WTC11 (cell line): ENCODE results near the gene RPTOR. TPM values are rescaled to one million over a fixed set of nuclear protein-coding genes. Genes with fewer than 3 reads are reported as not detected.

ENCODE experiments used
- ATAC-seq: fragments of 200-7000 bp; cut with Tn5 transposase; 2 replicates; pipeline ENCODE4 v1.10.0; 2021; ENCODE audit warnings: mild to moderate bottlenecking, moderate library complexity
- CTCF ChIA-PET: fragments of 300-600 bp; sonication (Branson Sonifier 250); formaldehyde crosslinking; loops from one replicate; lab custom pipeline; 2021; ENCODE audit warnings: antibody characterized with exemption; lab: Charles Lee
- POLR2A ChIA-PET: fragments of 350-600 bp; sonication (Branson Sonifier 250); formaldehyde crosslinking; loops from one replicate; lab custom pipeline; 2021; ENCODE audit warnings: antibody characterized with exemption; lab: Charles Lee
- DNase-seq: peaks from one replicate; pipeline ENCODE4 v3.0.0; 2021; ENCODE audit warnings: low spot score
- H3K27ac Mint-ChIP-seq: 2 replicates; pipeline ENCODE4 v1.8.0; 2021; ENCODE audit warnings: mixed read lengths
- H3K27me3 Mint-ChIP-seq: 2 replicates; pipeline ENCODE4 v1.8.0; 2021; ENCODE audit warnings: low read depth, mild to moderate bottlenecking, moderate library complexity, mixed read lengths
- H3K36me3 Mint-ChIP-seq: 2 replicates; pipeline ENCODE4 v1.8.0; 2021; ENCODE audit warnings: mixed read lengths
- H3K4me1 Mint-ChIP-seq: 2 replicates; pipeline ENCODE4 v1.8.0; 2022; ENCODE audit warnings: mixed read lengths
- H3K4me3 Mint-ChIP-seq: 2 replicates; pipeline ENCODE4 v1.8.0; 2021; ENCODE audit warnings: mild to moderate bottlenecking, moderate library complexity, mixed read lengths
- H3K9me3 Mint-ChIP-seq: 2 replicates; pipeline ENCODE4 v1.8.0; 2021; ENCODE audit warnings: mixed read lengths
- CBFB ChIP-seq: sonication (generic); formaldehyde crosslinking; IDR thresholded peaks from 2 replicates; pipeline ENCODE4 v1.8.1; 2022; ENCODE audit warnings: mild to moderate bottlenecking, low read depth, missing genetic modification reagents
- CREB1 ChIP-seq: sonication (generic); formaldehyde crosslinking; IDR thresholded peaks from 2 replicates; pipeline ENCODE4 v1.8.0; 2023; ENCODE audit warnings: mild to moderate bottlenecking, missing genetic modification reagents
- CREM ChIP-seq: sonication (generic); formaldehyde crosslinking; IDR thresholded peaks from 2 replicates; pipeline ENCODE4 v1.8.1; 2022; ENCODE audit warnings: mild to moderate bottlenecking, missing genetic modification reagents, moderate library complexity
- ESRRA ChIP-seq: sonication (generic); formaldehyde crosslinking; IDR thresholded peaks from 2 replicates; pipeline ENCODE4 v1.8.1; 2022; ENCODE audit warnings: mild to moderate bottlenecking, missing genetic modification reagents, borderline replicate concordance
- ETV6 ChIP-seq: sonication (generic); formaldehyde crosslinking; IDR thresholded peaks from 2 replicates; pipeline ENCODE4 v1.8.1; 2022; ENCODE audit warnings: mild to moderate bottlenecking, missing genetic modification reagents
- GRHL2 ChIP-seq: fragments of 250-450 bp; sonication (Bioruptor Pico); IDR thresholded peaks from 2 replicates; pipeline ENCODE4 v1.8.0; 2022; ENCODE audit warnings: mild to moderate bottlenecking, moderate library complexity; ENCODE audit not compliant: insufficient replicate concordance, severe bottlenecking
- HMGA2 ChIP-seq: fragments of 250-450 bp; sonication (Bioruptor Pico); IDR thresholded peaks from 2 replicates; pipeline ENCODE4 v1.4.0; 2021; ENCODE audit warnings: mild to moderate bottlenecking, moderate library complexity
- JUN ChIP-seq: sonication (generic); formaldehyde crosslinking; IDR thresholded peaks from 2 replicates; pipeline ENCODE4 v1.8.0; 2023; ENCODE audit warnings: mild to moderate bottlenecking, missing genetic modification reagents
- KAT7 ChIP-seq: sonication (generic); formaldehyde crosslinking; IDR thresholded peaks from 2 replicates; pipeline ENCODE4 v1.8.1; 2023; ENCODE audit warnings: missing genetic modification reagents, mild to moderate bottlenecking, borderline replicate concordance
- NR1H2 ChIP-seq: sonication (generic); formaldehyde crosslinking; IDR thresholded peaks from 2 replicates; pipeline ENCODE4 v1.9.0; 2021; ENCODE audit warnings: mild to moderate bottlenecking, moderate library complexity, missing genetic modification reagents
- NR3C1 ChIP-seq: sonication (generic); formaldehyde crosslinking; conservative IDR thresholded peaks from 2 replicates; pipeline ENCODE4 v1.8.1; 2023; ENCODE audit warnings: low read depth, mild to moderate bottlenecking, missing genetic modification reagents
- PRRX2 ChIP-seq: fragments of 250-450 bp; sonication (Bioruptor Pico); IDR thresholded peaks from 2 replicates; pipeline ENCODE4 v1.8.0; 2021; ENCODE audit warnings: mild to moderate bottlenecking
- RELA ChIP-seq: sonication (generic); formaldehyde crosslinking; IDR thresholded peaks from 2 replicates; pipeline ENCODE4 v1.8.1; 2022; ENCODE audit warnings: missing genetic modification reagents, mild to moderate bottlenecking, borderline replicate concordance
- RORB ChIP-seq: fragments of 250-450 bp; sonication (Bioruptor Pico); IDR thresholded peaks from 2 replicates; pipeline ENCODE4 v1.9.0; 2021; ENCODE audit warnings: mild to moderate bottlenecking
- TEAD1 ChIP-seq: sonication (generic); formaldehyde crosslinking; IDR thresholded peaks from 2 replicates; pipeline ENCODE4 v1.8.0; 2022; ENCODE audit warnings: mild to moderate bottlenecking, missing genetic modification reagents
- TP53 ChIP-seq: sonication (generic); formaldehyde crosslinking; IDR thresholded peaks from 2 replicates; pipeline ENCODE4 v1.8.1; 2023; ENCODE audit warnings: mild to moderate bottlenecking, missing genetic modification reagents
- ZBTB21 ChIP-seq: sonication (generic); formaldehyde crosslinking; IDR thresholded peaks from 2 replicates; pipeline ENCODE4 v1.8.1; 2023; ENCODE audit warnings: mild to moderate bottlenecking, missing genetic modification reagents, borderline replicate concordance
- ZNF121 ChIP-seq: sonication (generic); formaldehyde crosslinking; IDR thresholded peaks from 2 replicates; pipeline ENCODE4 v1.8.0; 2023; ENCODE audit warnings: missing genetic modification reagents
- ZNF232 ChIP-seq: sonication (generic); formaldehyde crosslinking; IDR thresholded peaks from 2 replicates; pipeline ENCODE4 v1.8.0; 2022; ENCODE audit warnings: mild to moderate bottlenecking, missing genetic modification reagents
- ZNF317 ChIP-seq: sonication (generic); formaldehyde crosslinking; IDR thresholded peaks from 2 replicates; pipeline ENCODE4 v1.8.1; 2023; ENCODE audit warnings: low read depth, mild to moderate bottlenecking, moderate library complexity, missing genetic modification reagents, borderline replicate concordance
- ZNF416 ChIP-seq: fragments of 250-450 bp; sonication (Bioruptor Pico); IDR thresholded peaks from 2 replicates; pipeline ENCODE4 v1.9.0; 2021; ENCODE audit warnings: mild to moderate bottlenecking, inconsistent platforms
- ZNF671 ChIP-seq: fragments of 250-450 bp; sonication (Bioruptor Pico); IDR thresholded peaks from 2 replicates; pipeline ENCODE4 v1.8.0; 2021; ENCODE audit warnings: mild to moderate bottlenecking
- total RNA-seq: library from RNA; stranded (reverse); gene quantifications from 3 replicates; pipeline ENCODE4 v1.2.3, GENCODE V29; 2021
- TF ChIP-seq, protein P1 (sequence below): fragments of 250-450 bp; sonication (Bioruptor Pico); IDR thresholded peaks from 2 replicates; pipeline ENCODE4 v1.9.0; 2021; ENCODE audit warnings: mild to moderate bottlenecking
- TF ChIP-seq, protein P2 (sequence below): fragments of 250-450 bp; sonication (Bioruptor Pico); IDR thresholded peaks from 2 replicates; pipeline ENCODE4 v1.9.0; 2021; ENCODE audit warnings: moderate library complexity, mild to moderate bottlenecking, inconsistent platforms, borderline replicate concordance
- TF ChIP-seq, protein P3 (sequence below): sonication (generic); formaldehyde crosslinking; IDR thresholded peaks from 2 replicates; pipeline ENCODE4 v1.8.1; 2023; ENCODE audit warnings: mild to moderate bottlenecking, missing genetic modification reagents, moderate library complexity
- TF ChIP-seq, protein P4 (sequence below): sonication (generic); formaldehyde crosslinking; IDR thresholded peaks from 2 replicates; pipeline ENCODE4 v1.8.1; 2022; ENCODE audit warnings: mild to moderate bottlenecking, moderate library complexity, missing genetic modification reagents

Gene RPTOR
- total RNA-seq, 1 experiment from 2014 or later: 41.0 TPM

DNA sequence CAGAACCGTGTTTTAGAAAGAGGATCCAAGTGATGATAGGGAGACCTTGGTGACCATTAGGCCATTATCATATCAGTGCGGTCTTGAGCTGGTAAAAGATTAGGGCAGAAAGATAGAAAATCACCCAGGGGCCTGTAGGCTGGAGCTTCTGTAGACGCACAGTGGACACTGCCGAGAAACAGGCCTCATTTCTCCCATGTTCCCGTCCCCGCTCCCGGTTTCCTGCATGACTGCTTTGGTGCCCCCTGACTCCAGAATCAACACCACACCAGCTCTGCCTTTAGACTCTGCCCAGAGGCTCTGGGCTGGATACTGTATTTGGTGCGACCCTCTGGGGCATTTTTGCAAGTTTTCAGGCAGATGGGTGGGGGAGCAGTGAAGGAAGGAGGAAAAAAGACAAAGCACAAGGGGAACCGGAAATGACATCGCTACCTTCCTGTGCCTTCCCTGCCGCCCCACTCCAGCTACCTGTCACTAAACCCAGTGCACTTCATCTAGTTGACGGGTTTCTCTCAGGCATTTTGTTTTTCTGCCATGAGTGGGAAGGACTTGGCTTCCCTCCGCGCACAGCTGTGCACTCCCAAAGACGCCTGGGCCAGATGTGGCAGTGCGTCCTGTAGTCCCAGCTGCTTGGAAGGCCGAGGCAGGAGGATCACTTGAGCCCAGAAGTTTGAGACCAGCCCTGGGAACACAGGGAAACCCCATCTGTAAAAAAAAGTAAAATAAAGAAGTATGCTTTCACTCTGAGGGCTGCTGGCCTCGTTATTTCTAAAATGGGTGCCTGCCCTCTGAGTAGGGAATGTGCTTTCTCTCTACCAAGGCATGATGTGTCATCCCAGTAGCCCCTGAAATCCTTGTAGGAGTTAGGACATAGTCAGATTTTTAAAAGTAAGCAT is 214.1 kb downstream of the RPTOR start:
- no peaks in the 10 kb centered on the region for H3K9me3 Mint-ChIP-seq

DNA sequence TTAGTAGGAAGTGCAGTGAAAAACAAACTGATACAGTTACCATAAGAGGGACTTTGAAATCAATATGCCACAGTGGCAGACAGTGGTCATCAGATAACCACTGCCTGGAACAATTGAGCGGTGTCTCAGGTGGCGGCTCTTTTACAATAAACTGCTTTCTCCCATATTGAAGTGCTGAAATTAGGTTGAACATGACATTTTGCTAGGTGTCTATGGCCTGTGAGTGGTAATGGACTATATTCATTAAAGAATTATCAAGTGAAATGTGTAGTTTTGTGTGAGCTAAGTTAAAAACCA is 214.7 kb downstream of the RPTOR start:
- Mint-ChIP-seq H3K9me3 (no peaks in the 10 kb centered on the region), H3K36me3 (peaks cover 1% of the 10 kb centered on the region), H3K4me3 (no peak overlapping the region)
- POLR2A ChIA-PET: no interaction called here
- no peak for TF ChIP-seq KAT7 (CRISPR knock-in tag)
- TF ChIP-seq, all 79 proteins: peak for 0
- ATAC-seq (no peak), DNase-seq (no peak)
- CTCF ChIA-PET: interaction anchor here (1.3 kb wide), 1 partner anchor 140 kb away, joined by 4 read pairs; no protein-coding TSS in a partner anchor
- no peaks in the 10 kb centered on the region for H3K4me1 Mint-ChIP-seq
- no peak overlapping the region for H3K27ac Mint-ChIP-seq
- H3K27me3 Mint-ChIP-seq: no peaks in the 10 kb centered on the region

More for the DNA sequence above, 214.1 kb downstream of the RPTOR start:
- Mint-ChIP-seq H3K36me3 (peaks cover 7% of the 10 kb centered on the region), H3K4me1 (no peaks in the 10 kb centered on the region), H3K27ac (peak overlapping the region; percentile 8; the same call in 1 of the 2 replicates), H3K4me3 (no peak overlapping the region), H3K27me3 (no peaks in the 10 kb centered on the region)
- no peak for DNase-seq
- POLR2A ChIA-PET: no interaction called here
- CTCF ChIA-PET: interaction anchor here (1.3 kb wide), 1 partner anchor 140 kb away, joined by 4 read pairs; no protein-coding TSS in a partner anchor
- no peak for ATAC-seq
- TF ChIP-seq RELA (CRISPR knock-in tag) (no peak), GRHL2 (CRISPR knock-in tag) (no peak), ZNF317 (CRISPR knock-in tag) (no peak), CBFB (no peak), CREM (no peak), TP53 (CRISPR knock-in tag) (no peak), ZNF232 (CRISPR knock-in tag) (no peak), ZNF416 (CRISPR knock-in tag) (no peak), TEAD1 (CRISPR knock-in tag) (no peak), ETV6 (CRISPR knock-in tag) (no peak), JUN (no peak), RORB (CRISPR knock-in tag) (no peak)
- TF ChIP-seq, protein P1, sequence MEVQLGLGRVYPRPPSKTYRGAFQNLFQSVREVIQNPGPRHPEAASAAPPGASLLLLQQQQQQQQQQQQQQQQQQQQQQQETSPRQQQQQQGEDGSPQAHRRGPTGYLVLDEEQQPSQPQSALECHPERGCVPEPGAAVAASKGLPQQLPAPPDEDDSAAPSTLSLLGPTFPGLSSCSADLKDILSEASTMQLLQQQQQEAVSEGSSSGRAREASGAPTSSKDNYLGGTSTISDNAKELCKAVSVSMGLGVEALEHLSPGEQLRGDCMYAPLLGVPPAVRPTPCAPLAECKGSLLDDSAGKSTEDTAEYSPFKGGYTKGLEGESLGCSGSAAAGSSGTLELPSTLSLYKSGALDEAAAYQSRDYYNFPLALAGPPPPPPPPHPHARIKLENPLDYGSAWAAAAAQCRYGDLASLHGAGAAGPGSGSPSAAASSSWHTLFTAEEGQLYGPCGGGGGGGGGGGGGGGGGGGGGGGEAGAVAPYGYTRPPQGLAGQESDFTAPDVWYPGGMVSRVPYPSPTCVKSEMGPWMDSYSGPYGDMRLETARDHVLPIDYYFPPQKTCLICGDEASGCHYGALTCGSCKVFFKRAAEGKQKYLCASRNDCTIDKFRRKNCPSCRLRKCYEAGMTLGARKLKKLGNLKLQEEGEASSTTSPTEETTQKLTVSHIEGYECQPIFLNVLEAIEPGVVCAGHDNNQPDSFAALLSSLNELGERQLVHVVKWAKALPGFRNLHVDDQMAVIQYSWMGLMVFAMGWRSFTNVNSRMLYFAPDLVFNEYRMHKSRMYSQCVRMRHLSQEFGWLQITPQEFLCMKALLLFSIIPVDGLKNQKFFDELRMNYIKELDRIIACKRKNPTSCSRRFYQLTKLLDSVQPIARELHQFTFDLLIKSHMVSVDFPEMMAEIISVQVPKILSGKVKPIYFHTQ (CRISPR knock-in tag): no peak
- TF ChIP-seq, protein P2, sequence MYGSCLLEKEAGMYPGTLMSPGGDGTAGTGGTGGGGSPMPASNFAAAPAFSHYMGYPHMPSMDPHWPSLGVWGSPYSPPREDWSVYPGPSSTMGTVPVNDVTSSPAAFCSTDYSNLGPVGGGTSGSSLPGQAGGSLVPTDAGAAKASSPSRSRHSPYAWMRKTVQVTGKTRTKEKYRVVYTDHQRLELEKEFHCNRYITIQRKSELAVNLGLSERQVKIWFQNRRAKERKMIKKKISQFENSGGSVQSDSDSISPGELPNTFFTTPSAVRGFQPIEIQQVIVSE (CRISPR knock-in tag): no peak

DNA sequence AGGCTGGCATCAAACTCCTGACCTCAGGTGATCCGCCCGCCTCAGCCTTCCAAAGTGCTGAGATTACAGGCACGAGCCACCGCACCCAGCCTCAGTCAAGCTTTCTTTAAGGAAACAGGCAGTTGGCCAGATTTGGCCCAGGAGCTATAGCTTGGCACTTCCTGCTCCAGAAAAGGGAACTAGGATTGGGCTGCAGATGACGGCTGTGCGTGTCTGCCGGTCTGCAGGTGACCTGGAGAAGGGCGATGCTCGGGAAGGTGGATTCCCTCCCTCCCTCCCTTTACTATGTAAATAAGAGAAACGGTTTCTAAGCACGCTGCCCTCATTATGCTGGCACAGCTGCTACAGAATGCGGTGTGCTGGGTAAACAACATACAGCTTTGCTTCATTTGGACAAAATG is 215.9 kb downstream of the RPTOR start:
- Mint-ChIP-seq H3K27me3 (no peaks in the 10 kb centered on the region), H3K4me1 (no peaks in the 10 kb centered on the region), H3K27ac (no peak overlapping the region), H3K4me3 (no peak overlapping the region)
- POLR2A ChIA-PET: no interaction called here
- DNase-seq (no peak), ATAC-seq (no peak)
- TF ChIP-seq, protein P3, sequence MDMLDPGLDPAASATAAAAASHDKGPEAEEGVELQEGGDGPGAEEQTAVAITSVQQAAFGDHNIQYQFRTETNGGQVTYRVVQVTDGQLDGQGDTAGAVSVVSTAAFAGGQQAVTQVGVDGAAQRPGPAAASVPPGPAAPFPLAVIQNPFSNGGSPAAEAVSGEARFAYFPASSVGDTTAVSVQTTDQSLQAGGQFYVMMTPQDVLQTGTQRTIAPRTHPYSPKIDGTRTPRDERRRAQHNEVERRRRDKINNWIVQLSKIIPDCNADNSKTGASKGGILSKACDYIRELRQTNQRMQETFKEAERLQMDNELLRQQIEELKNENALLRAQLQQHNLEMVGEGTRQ: no peak
- no peak for TF ChIP-seq ZBTB21 (CRISPR knock-in tag)
- no peak for TF ChIP-seq NR3C1
- no peak for TF ChIP-seq ZNF671 (CRISPR knock-in tag)
- TF ChIP-seq NR1H2 (CRISPR knock-in tag): no peak
- no peak for TF ChIP-seq ZNF121 (CRISPR knock-in tag)
- TF ChIP-seq PRRX2 (CRISPR knock-in tag): no peak
- no peak for TF ChIP-seq ESRRA (CRISPR knock-in tag)
- TF ChIP-seq CBFB: no peak
- no peak for TF ChIP-seq CREB1 (CRISPR knock-in tag)
- TF ChIP-seq, protein P4, sequence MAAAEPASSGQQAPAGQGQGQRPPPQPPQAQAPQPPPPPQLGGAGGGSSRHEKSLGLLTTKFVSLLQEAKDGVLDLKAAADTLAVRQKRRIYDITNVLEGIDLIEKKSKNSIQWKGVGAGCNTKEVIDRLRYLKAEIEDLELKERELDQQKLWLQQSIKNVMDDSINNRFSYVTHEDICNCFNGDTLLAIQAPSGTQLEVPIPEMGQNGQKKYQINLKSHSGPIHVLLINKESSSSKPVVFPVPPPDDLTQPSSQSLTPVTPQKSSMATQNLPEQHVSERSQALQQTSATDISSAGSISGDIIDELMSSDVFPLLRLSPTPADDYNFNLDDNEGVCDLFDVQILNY: no peak
- no peak for TF ChIP-seq HMGA2
- TF ChIP-seq, all 79 proteins: peak for 0
- no peaks in the 10 kb centered on the region; the same call in 1 of the 2 replicates for H3K36me3 Mint-ChIP-seq
- H3K9me3 Mint-ChIP-seq: no peaks in the 10 kb centered on the region
- CTCF ChIA-PET: interaction anchor here (1.0 to 1.1 kb wide), 2 partner anchors 13 to 19 kb away, joined by 3 to 6 read pairs; no protein-coding TSS in a partner anchor
